Measurements from ENCODE around the gene SLC34A2. TPM values are rescaled to one million over a fixed set of nuclear protein-coding genes. Genes with fewer than 3 reads are reported as not detected.

SLC34A2 gene
- total RNA-seq, 4 donors from 2014 or later, result 0.83 to 10.3 (median 6.9) TPM

GRCh38 chr4:25710637-25711036 is 55.0 kb downstream of the SLC34A2 start:
- no peak for TF ChIP-seq POLR2A (IDR thresholded peaks at IDR 0.05)
- TF ChIP-seq, protein P1, sequence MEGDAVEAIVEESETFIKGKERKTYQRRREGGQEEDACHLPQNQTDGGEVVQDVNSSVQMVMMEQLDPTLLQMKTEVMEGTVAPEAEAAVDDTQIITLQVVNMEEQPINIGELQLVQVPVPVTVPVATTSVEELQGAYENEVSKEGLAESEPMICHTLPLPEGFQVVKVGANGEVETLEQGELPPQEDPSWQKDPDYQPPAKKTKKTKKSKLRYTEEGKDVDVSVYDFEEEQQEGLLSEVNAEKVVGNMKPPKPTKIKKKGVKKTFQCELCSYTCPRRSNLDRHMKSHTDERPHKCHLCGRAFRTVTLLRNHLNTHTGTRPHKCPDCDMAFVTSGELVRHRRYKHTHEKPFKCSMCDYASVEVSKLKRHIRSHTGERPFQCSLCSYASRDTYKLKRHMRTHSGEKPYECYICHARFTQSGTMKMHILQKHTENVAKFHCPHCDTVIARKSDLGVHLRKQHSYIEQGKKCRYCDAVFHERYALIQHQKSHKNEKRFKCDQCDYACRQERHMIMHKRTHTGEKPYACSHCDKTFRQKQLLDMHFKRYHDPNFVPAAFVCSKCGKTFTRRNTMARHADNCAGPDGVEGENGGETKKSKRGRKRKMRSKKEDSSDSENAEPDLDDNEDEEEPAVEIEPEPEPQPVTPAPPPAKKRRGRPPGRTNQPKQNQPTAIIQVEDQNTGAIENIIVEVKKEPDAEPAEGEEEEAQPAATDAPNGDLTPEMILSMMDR (IDR thresholded peaks at IDR 0.05), result no peak
- Histone ChIP-seq H3K4me1 (no peaks in the 10 kb centered on the region), H3K36me3 (no peaks in the 10 kb centered on the region), H3K4me3 (no peak overlapping the region), H3K27me3 (no peaks in the 10 kb centered on the region), H3K27ac (no peak overlapping the region), H3K9me3 (no peaks in the 10 kb centered on the region)
- DNase-seq, result no peak

DNA sequence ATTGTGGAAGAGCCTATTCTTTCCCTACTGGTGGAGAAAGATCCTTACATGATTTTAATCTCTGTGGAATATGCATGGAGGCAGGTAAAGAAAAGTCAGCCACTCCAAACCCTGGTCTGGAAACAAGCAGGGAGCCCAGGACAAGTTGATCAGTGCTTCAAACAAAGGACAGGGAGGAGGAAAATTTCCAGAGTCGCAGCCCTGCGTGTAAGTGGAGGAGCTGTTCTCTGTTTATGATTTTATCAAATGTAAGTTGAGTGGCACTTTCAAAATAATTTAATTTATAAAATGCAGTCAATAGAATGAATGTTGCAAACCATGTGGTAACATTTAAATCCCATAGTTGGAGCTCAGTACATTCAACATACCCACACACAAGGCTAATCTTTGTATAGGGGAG is 57.0 kb downstream of the SLC34A2 start:
- Histone ChIP-seq H3K27me3 (no peaks in the 10 kb centered on the region), H3K4me3 (no peak overlapping the region), H3K36me3 (no peaks in the 10 kb centered on the region), H3K9me3 (no peaks in the 10 kb centered on the region), H3K27ac (no peak overlapping the region), H3K4me1 (no peaks in the 10 kb centered on the region)
- no peak for DNase-seq
- no peak for TF ChIP-seq POLR2A (IDR thresholded peaks at IDR 0.05)
- TF ChIP-seq, protein P1 (IDR thresholded peaks at IDR 0.05), result no peak

GRCh38 chr4:25713812-25714211 is 58.2 kb downstream of the SLC34A2 start:
- TF ChIP-seq, protein P1 (IDR thresholded peaks at IDR 0.05), result no peak
- no peak for TF ChIP-seq POLR2A (IDR thresholded peaks at IDR 0.05)
- Histone ChIP-seq H3K27me3 (no peaks in the 10 kb centered on the region), H3K36me3 (no peaks in the 10 kb centered on the region), H3K9me3 (no peaks in the 10 kb centered on the region), H3K27ac (no peak overlapping the region), H3K4me1 (no peaks in the 10 kb centered on the region), H3K4me3 (no peak overlapping the region)
- DNase-seq, result no peak

- TF ChIP-seq, protein P1 (IDR thresholded peaks at IDR 0.05), result no peak
- TF ChIP-seq POLR2A (IDR thresholded peaks at IDR 0.05), result no peak
- Histone ChIP-seq H3K36me3 (no peaks in the 10 kb centered on the region), H3K27me3 (no peaks in the 10 kb centered on the region), H3K4me1 (no peaks in the 10 kb centered on the region), H3K4me3 (no peak overlapping the region), H3K9me3 (no peaks in the 10 kb centered on the region), H3K27ac (no peak overlapping the region)
- DNase-seq, result no peak
These were observed 67.3 kb downstream of the SLC34A2 start for GRCh38 chr4:25722964-25723363.

DNA sequence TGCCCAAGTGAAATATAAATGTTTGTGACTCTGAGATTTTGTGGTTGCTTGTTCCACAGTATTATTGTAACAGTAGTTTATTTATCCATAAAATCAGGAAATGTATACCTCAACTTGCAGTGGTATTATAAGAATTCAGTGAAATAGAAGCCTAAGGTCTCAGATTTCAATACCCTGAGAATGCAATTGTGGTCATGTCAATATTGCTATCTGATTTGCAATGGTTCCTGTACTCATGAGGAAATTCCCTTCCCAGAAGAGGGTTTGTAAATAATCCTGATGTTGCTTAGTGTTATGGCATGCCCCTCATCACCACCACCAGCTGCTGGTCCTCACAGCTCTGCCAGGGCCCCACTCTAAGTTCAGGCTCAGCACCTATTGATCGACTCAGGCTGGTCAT is 67.8 kb downstream of the SLC34A2 start:
- no peak overlapping the region for H3K4me3 ChIP-seq

More for the DNA sequence above, 67.8 kb downstream of the SLC34A2 start:
- no peak for DNase-seq
- Histone ChIP-seq H3K4me1 (no peaks in the 10 kb centered on the region), H3K27me3 (no peaks in the 10 kb centered on the region), H3K36me3 (no peaks in the 10 kb centered on the region), H3K9me3 (no peaks in the 10 kb centered on the region), H3K27ac (no peak overlapping the region)
- no peak for TF ChIP-seq POLR2A (IDR thresholded peaks at IDR 0.05)
- TF ChIP-seq, protein P1 (IDR thresholded peaks at IDR 0.05), result no peak
